Liver (tissue), 9 donors: ENCODE results near the gene ZFYVE28. TPM values are rescaled to one million over a fixed set of nuclear protein-coding genes. Genes with fewer than 3 reads are reported as not detected.

Experiments used
- DNase-seq: peaks from one replicate; pipeline ENCODE4 v3.0.0-alpha.2; 2017; ENCODE audit warnings: low spot score
- H3K27ac ChIP-seq, 2 donors: one replicate each; pipeline ENCODE4 v1.7.0; 2013; ENCODE audit warnings: inconsistent platforms in 2 of 2, low read length in 2 of 2, control low read depth in 1 of 2, low read depth in 1 of 2, mild to moderate bottlenecking in 1 of 2
- H3K27me3 ChIP-seq, 4 donors: one replicate each; pipeline versions ENCODE4 v1.6.1 to v1.7.0; 2013; ENCODE audit warnings: low read length in 3 of 4, inconsistent platforms in 1 of 4, mild to moderate bottlenecking in 1 of 4, moderate library complexity in 1 of 4; ENCODE audit not compliant: control insufficient read depth in 4 of 4, insufficient read depth in 4 of 4
- H3K36me3 ChIP-seq, 4 donors: one replicate each; pipeline versions ENCODE4 v1.6.1 to v1.7.0; 2013; ENCODE audit warnings: low read length in 3 of 4, mild to moderate bottlenecking in 3 of 4, low read depth in 1 of 4, moderate library complexity in 1 of 4; ENCODE audit not compliant: control insufficient read depth in 4 of 4, insufficient read depth in 3 of 4
- H3K4me1 ChIP-seq, 4 donors: one replicate each; pipeline versions ENCODE4 v1.6.1 to v1.7.0; 2013; ENCODE audit warnings: low read length in 3 of 4, mild to moderate bottlenecking in 3 of 4, moderate library complexity in 1 of 4; ENCODE audit not compliant: control insufficient read depth in 4 of 4, insufficient read depth in 4 of 4
- H3K4me3 ChIP-seq, 3 donors: one replicate each; pipeline versions ENCODE4 v1.6.1 to v1.7.0; 2013; ENCODE audit warnings: low read length in 3 of 3, control low read depth in 1 of 3, low read depth in 1 of 3, mild to moderate bottlenecking in 1 of 3
- H3K9ac ChIP-seq, 2 donors: one replicate each; pipeline ENCODE4 v1.7.0; 2013; ENCODE audit warnings: low read length in 2 of 2, mild to moderate bottlenecking in 2 of 2, moderate library complexity in 2 of 2, control low read depth in 1 of 2, low read depth in 1 of 2
- H3K9me3 ChIP-seq, 4 donors: one replicate each; pipeline versions ENCODE4 v1.6.1 to v1.7.0; 2013; ENCODE audit warnings: low read length in 3 of 4; ENCODE audit not compliant: control insufficient read depth in 4 of 4
- ATF3 ChIP-seq: IDR thresholded peaks from 2 replicates; pipeline ENCODE4 v1.6.1; 2016; ENCODE audit warnings: antibody characterized with exemption
- CTCF ChIP-seq: fragments of 150-350 bp; IDR thresholded peaks from 2 replicates; pipeline ENCODE4 v1.5.1; 2017; ENCODE audit warnings: improper control_type of control experiment, low read depth, low read length; ENCODE audit not compliant: missing input control
- EGR1 ChIP-seq, 2 donors: IDR thresholded peaks; 2 replicates each; pipeline ENCODE4 v1.6.1; 2016 to 2018; ENCODE audit warnings: antibody characterized with exemption in 2 of 2, low read depth in 2 of 2
- FOXA1 ChIP-seq: IDR thresholded peaks from 2 replicates; pipeline ENCODE4 v1.6.1; 2016; ENCODE audit warnings: antibody characterized with exemption
- FOXA2 ChIP-seq: IDR thresholded peaks from 2 replicates; pipeline ENCODE4 v1.6.1; 2016; ENCODE audit warnings: antibody characterized with exemption
- GABPA ChIP-seq, 2 donors: IDR thresholded peaks in 1 of 2; conservative IDR thresholded peaks in 1 of 2; 2 replicates each; pipeline ENCODE4 v1.6.1; 2016; ENCODE audit warnings: antibody characterized with exemption in 2 of 2, mild to moderate bottlenecking in 1 of 2, moderate library complexity in 1 of 2
- HNF4A ChIP-seq, 2 donors: conservative IDR thresholded peaks; 2 replicates each; pipeline ENCODE4 v1.6.1; 2016; ENCODE audit warnings: antibody characterized with exemption in 2 of 2, mild to moderate bottlenecking in 2 of 2
- HNF4G ChIP-seq: IDR thresholded peaks from 2 replicates; pipeline ENCODE4 v1.6.1; 2016; ENCODE audit warnings: antibody characterized with exemption
- JUND ChIP-seq, 2 donors: IDR thresholded peaks; 2 replicates each; pipeline ENCODE4 v1.6.1; 2016; ENCODE audit warnings: antibody characterized with exemption in 2 of 2
- NR2F2 ChIP-seq: IDR thresholded peaks from 2 replicates; pipeline ENCODE4 v1.6.1; 2016; ENCODE audit warnings: antibody characterized with exemption
- RAD21 ChIP-seq, 2 donors: IDR thresholded peaks; 2 replicates each; pipeline ENCODE4 v1.6.1; 2016; ENCODE audit warnings: antibody characterized with exemption in 2 of 2, mild to moderate bottlenecking in 2 of 2
- REST ChIP-seq: IDR thresholded peaks from 2 replicates; pipeline ENCODE4 v1.6.1; 2016; ENCODE audit warnings: antibody characterized with exemption, mild to moderate bottlenecking
- RXRA ChIP-seq, 2 donors: IDR thresholded peaks; 2 replicates each; pipeline ENCODE4 v1.6.1; 2017 to 2018; ENCODE audit warnings: antibody characterized with exemption in 2 of 2, mild to moderate bottlenecking in 1 of 2
- SP1 ChIP-seq: IDR thresholded peaks from 2 replicates; pipeline ENCODE4 v1.6.1; 2018; ENCODE audit warnings: antibody characterized with exemption, mild to moderate bottlenecking
- TAF1 ChIP-seq: conservative IDR thresholded peaks from 2 replicates; pipeline ENCODE4 v1.6.1; 2016; ENCODE audit warnings: antibody characterized with exemption, mild to moderate bottlenecking
- YY1 ChIP-seq: IDR thresholded peaks from 2 replicates; pipeline ENCODE4 v1.6.1; 2016; ENCODE audit warnings: antibody characterized with exemption, mild to moderate bottlenecking
- ZBTB33 ChIP-seq: IDR thresholded peaks from 2 replicates; pipeline ENCODE4 v1.6.1; 2016; ENCODE audit warnings: antibody characterized with exemption
- WGBS: extraction: QIAGEN DNeasy Blood & Tissue Kit; methylation state at CpG from one replicate; pipeline ENCODE4 v1.1.7; 2013; 5-methylcytosine and 5-hydroxymethylcytosine counted together
- polyA plus RNA-seq, 2 donors: library from polyadenylated mRNA; stranded (reverse) in 1 of 2; unstranded in 1 of 2; fragments of 200-250 nt in 1 of 2; fragments of >200 nt in 1 of 2; fragmentation: Nextera tagmentation in 1 of 2; extraction: Ambion mirVana in 1 of 2; gene quantifications; one replicate each; pipeline versions ENCODE4 v1.2.1 to v1.2.3, GENCODE V29; 2013 to 2015
- total RNA-seq, 2 donors: library from RNA; depleted of rRNA; stranded (reverse); fragments of >200 nt; gene quantifications; one replicate each; pipeline ENCODE4 v1.2.3, GENCODE V29; 2014
- TF ChIP-seq, protein P1 (sequence below): IDR thresholded peaks from 2 replicates; pipeline ENCODE4 v1.6.1; 2016; ENCODE audit warnings: antibody characterized with exemption
- donor health status: healthy.
- donor health status: healthy.
- donor health status: healthy.
- donor health status: healthy.
- donor health status: healthy.

Gene ZFYVE28
- total and polyA plus RNA-seq, 4 donors, result 2.0 to 6.1 (median 2.7) TPM

GRCh38 chr4:2322227-2322626 is 96.2 kb downstream of the ZFYVE28 start:
- no peak overlapping the region for H3K9ac ChIP-seq
- 90% methylated on average over 10 of the region's 10 CpGs for WGBS
- DNase-seq, result no peak

More at GRCh38 chr4:2322227-2322626, 96.2 kb downstream of the ZFYVE28 start:
- TF ChIP-seq EGR1 (IDR thresholded peaks at IDR 0.05; ENCODE audit: low read depth in 2 of 2), result no peak
- no peak for TF ChIP-seq CTCF
- TF ChIP-seq FOXA2, result no peak
- no peak for TF ChIP-seq YY1
- TF ChIP-seq TAF1, result no peak
- no peak for TF ChIP-seq ZBTB33
- no peak for TF ChIP-seq RXRA (IDR thresholded peaks at IDR 0.05)
- no peak for TF ChIP-seq SP1
- TF ChIP-seq GABPA (IDR thresholded peaks at IDR 0.05 in 1 of 2, conservative IDR thresholded peaks at IDR 0.05 in 1 of 2), result no peak
- no peak for TF ChIP-seq FOXA1
- no peak for TF ChIP-seq JUND (IDR thresholded peaks at IDR 0.05)
- no peak for TF ChIP-seq HNF4A (conservative IDR thresholded peaks at IDR 0.05)
- no peak for TF ChIP-seq ATF3
- TF ChIP-seq RAD21 (IDR thresholded peaks at IDR 0.05), result no peak
- TF ChIP-seq HNF4G, result no peak
- no peak for TF ChIP-seq NR2F2
- TF ChIP-seq, protein P1, sequence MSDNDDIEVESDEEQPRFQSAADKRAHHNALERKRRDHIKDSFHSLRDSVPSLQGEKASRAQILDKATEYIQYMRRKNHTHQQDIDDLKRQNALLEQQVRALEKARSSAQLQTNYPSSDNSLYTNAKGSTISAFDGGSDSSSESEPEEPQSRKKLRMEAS, result no peak
- TF ChIP-seq REST, result no peak
- Histone ChIP-seq H3K36me3 (no peaks in the 10 kb centered on the region), H3K9me3 (peaks cover 0 to 1% (median 0%) of the 10 kb centered on the region in 4 donors), H3K4me1 (no peaks in the 10 kb centered on the region), H3K27ac (no peak overlapping the region), H3K27me3 (no peaks in the 10 kb centered on the region), H3K4me3 (no peak overlapping the region)
